WTC11 (cell line): ENCODE data around the gene ARHGAP18. TPM values are rescaled to one million over a fixed set of nuclear protein-coding genes. Genes with fewer than 3 reads are reported as not detected.

Source experiments
- ATAC-seq: fragments of 200-7000 bp; cut with Tn5 transposase; 2 replicates; pipeline ENCODE4 v1.10.0; 2021; ENCODE audit warnings: mild to moderate bottlenecking, moderate library complexity
- CTCF ChIA-PET: fragments of 300-600 bp; sonication (Branson Sonifier 250); formaldehyde crosslinking; loops from one replicate; lab custom pipeline; 2021; ENCODE audit warnings: antibody characterized with exemption; lab: Charles Lee
- POLR2A ChIA-PET: fragments of 350-600 bp; sonication (Branson Sonifier 250); formaldehyde crosslinking; loops from one replicate; lab custom pipeline; 2021; ENCODE audit warnings: antibody characterized with exemption; lab: Charles Lee
- DNase-seq: peaks from one replicate; pipeline ENCODE4 v3.0.0; 2021; ENCODE audit warnings: low spot score
- H3K27ac Mint-ChIP-seq: 2 replicates; pipeline ENCODE4 v1.8.0; 2021; ENCODE audit warnings: mixed read lengths
- H3K27me3 Mint-ChIP-seq: 2 replicates; pipeline ENCODE4 v1.8.0; 2021; ENCODE audit warnings: low read depth, mild to moderate bottlenecking, moderate library complexity, mixed read lengths
- H3K36me3 Mint-ChIP-seq: 2 replicates; pipeline ENCODE4 v1.8.0; 2021; ENCODE audit warnings: mixed read lengths
- H3K4me1 Mint-ChIP-seq: 2 replicates; pipeline ENCODE4 v1.8.0; 2022; ENCODE audit warnings: mixed read lengths
- H3K4me3 Mint-ChIP-seq: 2 replicates; pipeline ENCODE4 v1.8.0; 2021; ENCODE audit warnings: mild to moderate bottlenecking, moderate library complexity, mixed read lengths
- H3K9me3 Mint-ChIP-seq: 2 replicates; pipeline ENCODE4 v1.8.0; 2021; ENCODE audit warnings: mixed read lengths
- CBFB ChIP-seq: sonication (generic); formaldehyde crosslinking; IDR thresholded peaks from 2 replicates; pipeline ENCODE4 v1.8.1; 2022; ENCODE audit warnings: mild to moderate bottlenecking, low read depth, missing genetic modification reagents
- CREB1 ChIP-seq: sonication (generic); formaldehyde crosslinking; IDR thresholded peaks from 2 replicates; pipeline ENCODE4 v1.8.0; 2023; ENCODE audit warnings: mild to moderate bottlenecking, missing genetic modification reagents
- E2F1 ChIP-seq: sonication (generic); formaldehyde crosslinking; IDR thresholded peaks from 2 replicates; pipeline ENCODE4 v1.8.0; 2022; ENCODE audit warnings: mild to moderate bottlenecking, missing genetic modification reagents
- ESRRA ChIP-seq: sonication (generic); formaldehyde crosslinking; IDR thresholded peaks from 2 replicates; pipeline ENCODE4 v1.8.1; 2022; ENCODE audit warnings: mild to moderate bottlenecking, missing genetic modification reagents, borderline replicate concordance
- FOXP1 ChIP-seq: sonication (generic); formaldehyde crosslinking; IDR thresholded peaks from 2 replicates; pipeline ENCODE4 v1.8.0; 2022; ENCODE audit warnings: missing genetic modification reagents, mild to moderate bottlenecking, moderate library complexity, borderline replicate concordance
- GRHL2 ChIP-seq: fragments of 250-450 bp; sonication (Bioruptor Pico); IDR thresholded peaks from 2 replicates; pipeline ENCODE4 v1.8.0; 2022; ENCODE audit warnings: mild to moderate bottlenecking, moderate library complexity; ENCODE audit not compliant: insufficient replicate concordance, severe bottlenecking
- IRF2 ChIP-seq: sonication (generic); formaldehyde crosslinking; IDR thresholded peaks from 2 replicates; pipeline ENCODE4 v1.8.0; 2022; ENCODE audit warnings: low read depth, missing genetic modification reagents, borderline replicate concordance
- JAZF1 ChIP-seq: fragments of 250-450 bp; sonication (Bioruptor Pico); IDR thresholded peaks from 2 replicates; pipeline ENCODE4 v1.9.0; 2021; ENCODE audit warnings: moderate library complexity, mild to moderate bottlenecking, inconsistent platforms
- JUN ChIP-seq: sonication (generic); formaldehyde crosslinking; IDR thresholded peaks from 2 replicates; pipeline ENCODE4 v1.8.0; 2023; ENCODE audit warnings: mild to moderate bottlenecking, missing genetic modification reagents
- NFYB ChIP-seq: sonication (generic); formaldehyde crosslinking; conservative IDR thresholded peaks from 2 replicates; pipeline ENCODE4 v1.8.0; 2022; ENCODE audit warnings: low read depth, missing genetic modification reagents
- NR1H2 ChIP-seq: sonication (generic); formaldehyde crosslinking; IDR thresholded peaks from 2 replicates; pipeline ENCODE4 v1.9.0; 2021; ENCODE audit warnings: mild to moderate bottlenecking, moderate library complexity, missing genetic modification reagents
- RELA ChIP-seq: sonication (generic); formaldehyde crosslinking; IDR thresholded peaks from 2 replicates; pipeline ENCODE4 v1.8.1; 2022; ENCODE audit warnings: missing genetic modification reagents, mild to moderate bottlenecking, borderline replicate concordance
- RORB ChIP-seq: fragments of 250-450 bp; sonication (Bioruptor Pico); IDR thresholded peaks from 2 replicates; pipeline ENCODE4 v1.9.0; 2021; ENCODE audit warnings: mild to moderate bottlenecking
- SMAD3 ChIP-seq: sonication (generic); formaldehyde crosslinking; IDR thresholded peaks from 2 replicates; pipeline ENCODE4 v1.8.0; 2022; ENCODE audit warnings: missing genetic modification reagents, mild to moderate bottlenecking, borderline replicate concordance
- TEAD1 ChIP-seq: sonication (generic); formaldehyde crosslinking; IDR thresholded peaks from 2 replicates; pipeline ENCODE4 v1.8.0; 2022; ENCODE audit warnings: mild to moderate bottlenecking, missing genetic modification reagents
- TP53 ChIP-seq: sonication (generic); formaldehyde crosslinking; IDR thresholded peaks from 2 replicates; pipeline ENCODE4 v1.8.1; 2023; ENCODE audit warnings: mild to moderate bottlenecking, missing genetic modification reagents
- USF2 ChIP-seq: sonication (generic); formaldehyde crosslinking; IDR thresholded peaks from 2 replicates; pipeline ENCODE4 v1.8.1; 2023; ENCODE audit warnings: mild to moderate bottlenecking, missing genetic modification reagents, moderate library complexity
- ZMAT4 ChIP-seq: fragments of 250-450 bp; sonication (Bioruptor Pico); IDR thresholded peaks from 2 replicates; pipeline ENCODE4 v1.9.0; 2021; ENCODE audit warnings: mild to moderate bottlenecking
- ZNF121 ChIP-seq: sonication (generic); formaldehyde crosslinking; IDR thresholded peaks from 2 replicates; pipeline ENCODE4 v1.8.0; 2023; ENCODE audit warnings: missing genetic modification reagents
- ZNF138 ChIP-seq: sonication (generic); formaldehyde crosslinking; conservative IDR thresholded peaks from 2 replicates; pipeline ENCODE4 v1.8.1; 2022; ENCODE audit warnings: mild to moderate bottlenecking, moderate library complexity, missing genetic modification reagents
- ZNF219 ChIP-seq: sonication (generic); formaldehyde crosslinking; IDR thresholded peaks from 2 replicates; pipeline ENCODE4 v1.8.0; 2023; ENCODE audit warnings: missing genetic modification reagents, mild to moderate bottlenecking, borderline replicate concordance
- ZNF416 ChIP-seq: fragments of 250-450 bp; sonication (Bioruptor Pico); IDR thresholded peaks from 2 replicates; pipeline ENCODE4 v1.9.0; 2021; ENCODE audit warnings: mild to moderate bottlenecking, inconsistent platforms
- ZNF671 ChIP-seq: fragments of 250-450 bp; sonication (Bioruptor Pico); IDR thresholded peaks from 2 replicates; pipeline ENCODE4 v1.8.0; 2021; ENCODE audit warnings: mild to moderate bottlenecking
- total RNA-seq: library from RNA; stranded (reverse); gene quantifications from 3 replicates; pipeline ENCODE4 v1.2.3, GENCODE V29; 2021
- TF ChIP-seq, protein P1 (sequence below): sonication (generic); formaldehyde crosslinking; IDR thresholded peaks from 2 replicates; pipeline ENCODE4 v1.8.1; 2023; ENCODE audit warnings: mild to moderate bottlenecking, missing genetic modification reagents
- TF ChIP-seq, protein P2 (sequence below): sonication (generic); formaldehyde crosslinking; IDR thresholded peaks from 2 replicates; pipeline ENCODE4 v1.8.1; 2023; ENCODE audit warnings: mild to moderate bottlenecking, missing genetic modification reagents
- TF ChIP-seq, protein P3 (sequence below): sonication (generic); formaldehyde crosslinking; IDR thresholded peaks from 2 replicates; pipeline ENCODE4 v1.8.0; 2022; ENCODE audit warnings: missing genetic modification reagents

The ARHGAP18 gene
- total RNA-seq, 1 experiment from 2014 or later = 4.6 TPM

- ChIA-PET POLR2A (no interaction called here), CTCF (no interaction called here)
- Mint-ChIP-seq H3K27ac (no peak overlapping the region), H3K9me3 (no peaks in the 10 kb centered on the region), H3K36me3 (no peaks in the 10 kb centered on the region), H3K27me3 (no peaks in the 10 kb centered on the region), H3K4me3 (no peak overlapping the region), H3K4me1 (peaks cover 38% of the 10 kb centered on the region)
- no peak for DNase-seq
- ATAC-seq = no peak
- no peak for TF ChIP-seq USF2 (CRISPR knock-in tag)
- no peak for TF ChIP-seq RORB (CRISPR knock-in tag)
- no peak for TF ChIP-seq ZNF121 (CRISPR knock-in tag)
- no peak for TF ChIP-seq ZNF671 (CRISPR knock-in tag)
- TF ChIP-seq ESRRA (CRISPR knock-in tag) = no peak
- TF ChIP-seq ZNF138 = no peak
- no peak for TF ChIP-seq CBFB (CRISPR knock-in tag)
- TF ChIP-seq TP53 (CRISPR knock-in tag) = no peak
- no peak for TF ChIP-seq CREB1 (CRISPR knock-in tag)
- TF ChIP-seq, protein P1, sequence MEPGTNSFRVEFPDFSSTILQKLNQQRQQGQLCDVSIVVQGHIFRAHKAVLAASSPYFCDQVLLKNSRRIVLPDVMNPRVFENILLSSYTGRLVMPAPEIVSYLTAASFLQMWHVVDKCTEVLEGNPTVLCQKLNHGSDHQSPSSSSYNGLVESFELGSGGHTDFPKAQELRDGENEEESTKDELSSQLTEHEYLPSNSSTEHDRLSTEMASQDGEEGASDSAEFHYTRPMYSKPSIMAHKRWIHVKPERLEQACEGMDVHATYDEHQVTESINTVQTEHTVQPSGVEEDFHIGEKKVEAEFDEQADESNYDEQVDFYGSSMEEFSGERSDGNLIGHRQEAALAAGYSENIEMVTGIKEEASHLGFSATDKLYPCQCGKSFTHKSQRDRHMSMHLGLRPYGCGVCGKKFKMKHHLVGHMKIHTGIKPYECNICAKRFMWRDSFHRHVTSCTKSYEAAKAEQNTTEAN (CRISPR knock-in tag) = no peak
- TF ChIP-seq, protein P2, sequence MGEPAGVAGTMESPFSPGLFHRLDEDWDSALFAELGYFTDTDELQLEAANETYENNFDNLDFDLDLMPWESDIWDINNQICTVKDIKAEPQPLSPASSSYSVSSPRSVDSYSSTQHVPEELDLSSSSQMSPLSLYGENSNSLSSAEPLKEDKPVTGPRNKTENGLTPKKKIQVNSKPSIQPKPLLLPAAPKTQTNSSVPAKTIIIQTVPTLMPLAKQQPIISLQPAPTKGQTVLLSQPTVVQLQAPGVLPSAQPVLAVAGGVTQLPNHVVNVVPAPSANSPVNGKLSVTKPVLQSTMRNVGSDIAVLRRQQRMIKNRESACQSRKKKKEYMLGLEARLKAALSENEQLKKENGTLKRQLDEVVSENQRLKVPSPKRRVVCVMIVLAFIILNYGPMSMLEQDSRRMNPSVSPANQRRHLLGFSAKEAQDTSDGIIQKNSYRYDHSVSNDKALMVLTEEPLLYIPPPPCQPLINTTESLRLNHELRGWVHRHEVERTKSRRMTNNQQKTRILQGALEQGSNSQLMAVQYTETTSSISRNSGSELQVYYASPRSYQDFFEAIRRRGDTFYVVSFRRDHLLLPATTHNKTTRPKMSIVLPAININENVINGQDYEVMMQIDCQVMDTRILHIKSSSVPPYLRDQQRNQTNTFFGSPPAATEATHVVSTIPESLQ (CRISPR knock-in tag) = no peak
- no peak for TF ChIP-seq NR1H2 (CRISPR knock-in tag)
Measured at GRCh38 chr6:129691043-129691640, 18.8 kb downstream of the ARHGAP18 start.

- no peak overlapping the region for H3K27ac Mint-ChIP-seq
- H3K9me3 Mint-ChIP-seq = no peaks in the 10 kb centered on the region
- TF ChIP-seq E2F1 (CRISPR knock-in tag) = no peak
- no peak for TF ChIP-seq SMAD3
- no peak for TF ChIP-seq JAZF1 (CRISPR knock-in tag)
- no peak for TF ChIP-seq JUN
- TF ChIP-seq, protein P3, sequence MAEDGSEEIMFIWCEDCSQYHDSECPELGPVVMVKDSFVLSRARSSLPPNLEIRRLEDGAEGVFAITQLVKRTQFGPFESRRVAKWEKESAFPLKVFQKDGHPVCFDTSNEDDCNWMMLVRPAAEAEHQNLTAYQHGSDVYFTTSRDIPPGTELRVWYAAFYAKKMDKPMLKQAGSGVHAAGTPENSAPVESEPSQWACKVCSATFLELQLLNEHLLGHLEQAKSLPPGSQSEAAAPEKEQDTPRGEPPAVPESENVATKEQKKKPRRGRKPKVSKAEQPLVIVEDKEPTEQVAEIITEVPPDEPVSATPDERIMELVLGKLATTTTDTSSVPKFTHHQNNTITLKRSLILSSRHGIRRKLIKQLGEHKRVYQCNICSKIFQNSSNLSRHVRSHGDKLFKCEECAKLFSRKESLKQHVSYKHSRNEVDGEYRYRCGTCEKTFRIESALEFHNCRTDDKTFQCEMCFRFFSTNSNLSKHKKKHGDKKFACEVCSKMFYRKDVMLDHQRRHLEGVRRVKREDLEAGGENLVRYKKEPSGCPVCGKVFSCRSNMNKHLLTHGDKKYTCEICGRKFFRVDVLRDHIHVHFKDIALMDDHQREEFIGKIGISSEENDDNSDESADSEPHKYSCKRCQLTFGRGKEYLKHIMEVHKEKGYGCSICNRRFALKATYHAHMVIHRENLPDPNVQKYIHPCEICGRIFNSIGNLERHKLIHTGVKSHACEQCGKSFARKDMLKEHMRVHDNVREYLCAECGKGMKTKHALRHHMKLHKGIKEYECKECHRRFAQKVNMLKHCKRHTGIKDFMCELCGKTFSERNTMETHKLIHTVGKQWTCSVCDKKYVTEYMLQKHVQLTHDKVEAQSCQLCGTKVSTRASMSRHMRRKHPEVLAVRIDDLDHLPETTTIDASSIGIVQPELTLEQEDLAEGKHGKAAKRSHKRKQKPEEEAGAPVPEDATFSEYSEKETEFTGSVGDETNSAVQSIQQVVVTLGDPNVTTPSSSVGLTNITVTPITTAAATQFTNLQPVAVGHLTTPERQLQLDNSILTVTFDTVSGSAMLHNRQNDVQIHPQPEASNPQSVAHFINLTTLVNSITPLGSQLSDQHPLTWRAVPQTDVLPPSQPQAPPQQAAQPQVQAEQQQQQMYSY = no peak
- TF ChIP-seq ESRRA (CRISPR knock-in tag) = no peak
- no peak for TF ChIP-seq NFYB (CRISPR knock-in tag)
- no peak for TF ChIP-seq TEAD1 (CRISPR knock-in tag)
- TF ChIP-seq ZNF121 (CRISPR knock-in tag) = no peak
- TF ChIP-seq ZNF416 (CRISPR knock-in tag) = no peak
- no peak for TF ChIP-seq IRF2 (CRISPR knock-in tag)
- no peak for TF ChIP-seq ZNF219
- TF ChIP-seq GRHL2 (CRISPR knock-in tag) = no peak
- TF ChIP-seq ZMAT4 = no peak
- no peak for TF ChIP-seq FOXP1 (CRISPR knock-in tag)
- no peak for TF ChIP-seq RELA (CRISPR knock-in tag)
- no peaks in the 10 kb centered on the region for H3K36me3 Mint-ChIP-seq
- ATAC-seq = no peak
- POLR2A ChIA-PET = no interaction called here
- DNase-seq = no peak
- H3K4me3 Mint-ChIP-seq = no peak overlapping the region
- peaks cover 34% of the 10 kb centered on the region for H3K4me1 Mint-ChIP-seq
- no peaks in the 10 kb centered on the region for H3K27me3 Mint-ChIP-seq
- CTCF ChIA-PET = no interaction called here
Measured at GRCh38 chr6:129686941-129687627, 22.9 kb downstream of the ARHGAP18 start.
